Stimulated activated CD4-positive, alpha-beta T cell treated with anti-CD3 and anti-CD28 coated beads, Interleukin-12 subunit alpha, Interleukin-12 subunit beta, amount 100 ng/mL, for 48 hours (primary cell): ENCODE measurements around the gene KRTAP4-6.
"Not testable (repeated sequence)": the region's sequence is repeated elsewhere in the genome, so short reads cannot be mapped to it uniquely, and the experiment has no call there.

Source experiments
- DNase-seq, 3 donors: peaks; one replicate each; pipeline ENCODE4 v3.0.0-alpha.2; 2020; ENCODE audit warnings: low read depth in 2 of 3, low spot score in 1 of 3

The KRTAP4-6 gene

GRCh38 chr17:41107941-41108450 lies 32.3 kb downstream of the KRTAP4-6 start:
- no peak for DNase-seq

- not testable (repeated sequence) for DNase-seq
Observed at GRCh38 chr17:41105347-41105746, 35.0 kb downstream of the KRTAP4-6 start, which contains the start of gene KRTAP4-9. TSS of gene KRTAP4-9 (plus strand) at chr17:41105389. CDS start at chr17:41105389, 0 bp downstream.

- DNase-seq = not testable (repeated sequence)
Observed at GRCh38 chr17:41104386-41105038, 35.8 kb downstream of the KRTAP4-6 start.

- no peak for DNase-seq
Observed at GRCh38 chr17:41103896-41104295, 36.4 kb downstream of the KRTAP4-6 start.

- no peak for DNase-seq
Observed at GRCh38 chr17:41101586-41102259, 38.6 kb downstream of the KRTAP4-6 start, which contains the start of gene KRTAP4-16. TSS of gene KRTAP4-16 (minus strand) at chr17:41102209. CDS start at chr17:41102209, 0 bp downstream.

GRCh38 chr17:41099682-41100480 lies 40.5 kb downstream of the KRTAP4-6 start:
- DNase-seq = not testable (repeated sequence)

- no peak for DNase-seq
Observed at GRCh38 chr17:41098481-41098880, 41.9 kb downstream of the KRTAP4-6 start.

GRCh38 chr17:41098042-41098441 lies 42.3 kb downstream of the KRTAP4-6 start, which contains the start of gene KRTAP4-8:
TSS of gene KRTAP4-8 (minus strand) at chr17:41098142. CDS start at chr17:41098084, 58 bp downstream.
- DNase-seq = no peak

- DNase-seq = no peak
Observed at GRCh38 chr17:41096055-41096454, 44.3 kb downstream of the KRTAP4-6 start.
